HK-2 (cell line): ENCODE data around the gene SND1.

ENCODE experiments used
- DNase-seq: peaks from one replicate; pipeline ENCODE4 v3.0.0-alpha.2; 2018; ENCODE audit not compliant: unreplicated experiment

SND1 gene

DNA sequence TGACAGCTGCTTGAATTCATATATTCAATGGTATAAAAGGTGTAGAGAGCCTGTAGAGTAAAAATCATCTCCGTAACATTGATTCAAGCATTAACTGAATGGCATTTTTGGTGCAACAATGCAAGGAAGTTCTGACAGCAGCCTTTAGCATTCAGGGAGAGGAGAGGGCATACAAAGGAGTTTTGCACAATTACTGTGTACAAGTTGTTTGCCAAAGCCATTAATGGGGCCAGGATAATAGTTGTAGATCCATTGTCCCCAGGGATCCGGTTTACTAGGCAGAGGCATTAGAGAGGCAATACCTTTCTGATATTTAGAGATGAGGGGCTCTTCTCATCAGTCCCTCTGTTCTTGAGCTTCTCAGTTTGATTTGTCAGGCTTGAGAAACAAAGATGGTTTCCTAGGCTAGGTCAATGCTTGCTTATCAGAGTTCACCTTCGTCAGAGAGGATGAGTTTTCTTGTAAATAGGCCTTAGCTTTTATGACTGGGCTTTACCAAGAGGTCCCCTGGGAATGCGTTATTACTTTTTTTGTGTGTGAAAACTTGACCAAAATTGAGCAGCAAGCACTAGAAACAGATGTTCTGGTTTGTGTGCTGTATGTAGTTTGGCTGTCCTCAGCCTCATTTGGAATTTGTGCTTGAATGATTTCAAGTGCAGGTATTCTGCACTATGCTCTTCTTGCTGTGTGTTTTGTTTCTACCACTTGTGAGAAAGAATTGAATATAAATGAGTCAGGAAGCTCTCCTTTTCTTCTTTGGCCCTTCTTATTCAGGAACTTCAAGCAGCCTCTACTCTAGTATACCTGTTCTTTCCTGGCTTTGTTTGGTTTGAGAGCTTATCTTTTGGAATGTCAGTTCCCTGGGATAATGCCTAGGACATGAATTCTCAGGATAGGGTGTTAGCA lies 32.0 kb downstream of the SND1 start:
- no peak for DNase-seq

DNA sequence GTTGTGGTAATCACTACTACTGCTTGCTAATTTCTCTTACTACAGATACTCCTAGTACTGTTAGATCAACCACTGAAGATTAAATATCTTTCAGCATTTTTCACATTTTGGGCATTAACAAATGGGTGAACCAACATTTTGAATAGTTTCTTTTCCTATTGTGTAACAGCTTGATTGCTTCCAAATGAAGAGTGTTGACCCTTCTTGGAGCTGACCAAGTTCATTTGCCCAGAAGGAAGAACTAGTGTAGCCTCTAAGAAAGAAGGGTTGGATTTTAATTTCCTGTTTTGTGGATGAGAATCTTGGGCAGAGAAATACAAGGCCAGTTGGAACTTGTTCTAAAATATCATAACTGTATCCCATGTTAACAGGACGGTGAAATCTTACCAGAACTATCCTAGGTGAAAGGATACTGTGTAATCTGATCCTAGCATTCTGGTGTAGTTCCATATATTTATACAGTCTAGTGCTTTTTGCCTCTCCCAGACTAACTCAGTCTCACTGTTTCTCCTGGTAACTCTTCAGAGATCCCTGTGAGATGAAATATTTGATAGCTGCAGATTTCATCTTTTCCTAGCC lies 37.3 kb downstream of the SND1 start:
- DNase-seq = no peak

DNA sequence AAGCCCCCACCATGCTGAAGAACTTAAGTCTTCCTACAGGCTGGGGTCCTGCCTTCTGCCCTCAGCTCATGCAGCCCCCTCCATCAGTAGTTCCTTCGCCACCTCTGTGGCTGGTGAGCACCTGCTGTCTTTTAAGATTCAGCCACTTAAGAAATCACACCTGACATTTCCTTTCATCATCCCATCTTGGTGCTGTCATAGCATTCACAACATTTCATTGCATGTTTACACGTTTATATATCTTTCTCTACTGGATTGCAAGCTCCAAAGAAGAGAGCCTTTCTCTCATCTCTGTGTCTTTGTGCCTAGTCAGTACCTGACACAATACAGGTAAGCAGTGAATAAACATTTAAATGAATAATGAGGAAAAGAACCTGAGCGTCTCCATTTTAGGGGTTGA lies 38.3 kb downstream of the SND1 start:
- DNase-seq = no peak

DNA sequence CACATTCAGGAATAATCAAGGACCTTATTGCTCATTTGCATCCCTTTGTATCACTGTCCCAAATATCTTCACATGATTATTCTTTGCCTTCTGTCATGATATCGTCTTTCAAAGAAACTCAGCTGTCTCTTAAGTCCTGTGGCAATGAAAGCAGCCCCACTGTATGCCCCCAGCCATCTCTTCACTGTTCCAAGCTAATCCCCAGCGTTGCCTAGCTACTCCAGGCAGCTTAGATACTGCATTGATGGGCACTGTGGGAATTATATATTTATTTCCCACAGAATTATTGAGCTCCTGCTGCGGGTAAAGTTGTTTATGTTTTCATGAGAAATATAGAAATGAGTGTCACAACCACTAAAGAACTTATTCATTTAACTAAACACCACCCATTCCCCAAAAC lies 38.8 kb downstream of the SND1 start:
- no peak for DNase-seq

DNA sequence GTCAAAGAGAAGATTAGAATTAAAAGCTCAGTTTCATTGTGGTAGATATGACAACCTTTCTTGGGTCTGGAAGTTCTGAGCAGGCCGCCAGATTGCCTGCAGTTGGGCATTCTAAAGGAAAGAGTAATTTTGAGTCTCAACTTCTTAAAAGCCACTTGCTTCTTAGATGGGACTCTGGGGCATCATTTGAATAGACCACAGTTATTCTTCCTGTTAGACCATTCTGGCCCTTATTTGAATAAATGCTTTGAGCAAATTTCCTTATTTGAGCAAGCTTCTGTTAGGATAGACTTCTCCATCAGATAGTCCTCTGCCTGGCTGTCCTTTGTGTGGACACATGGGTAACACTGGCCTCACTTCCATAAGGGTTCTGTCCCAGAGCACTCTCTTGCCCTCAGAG lies 40.2 kb downstream of the SND1 start:
- no peak for DNase-seq

DNA sequence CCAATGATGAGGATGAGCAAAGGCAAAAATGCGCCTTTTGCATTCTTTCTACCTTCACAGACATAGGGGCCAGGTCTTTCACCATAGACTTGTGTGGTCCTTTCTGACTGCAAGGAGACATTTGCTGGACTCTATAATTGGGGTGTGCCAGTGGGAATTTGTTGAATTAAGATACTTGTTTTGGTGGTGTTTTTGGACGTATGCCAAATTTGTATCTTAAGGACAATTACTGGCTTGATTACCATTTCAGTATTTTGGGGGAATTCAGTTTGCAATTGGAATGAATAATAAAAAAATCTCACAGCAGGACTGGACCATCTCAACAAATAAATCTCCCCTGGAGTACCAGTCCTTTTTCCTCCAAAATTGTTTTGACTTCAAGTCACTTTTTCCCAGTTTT lies 47.9 kb downstream of the SND1 start:
- no peak for DNase-seq

DNA sequence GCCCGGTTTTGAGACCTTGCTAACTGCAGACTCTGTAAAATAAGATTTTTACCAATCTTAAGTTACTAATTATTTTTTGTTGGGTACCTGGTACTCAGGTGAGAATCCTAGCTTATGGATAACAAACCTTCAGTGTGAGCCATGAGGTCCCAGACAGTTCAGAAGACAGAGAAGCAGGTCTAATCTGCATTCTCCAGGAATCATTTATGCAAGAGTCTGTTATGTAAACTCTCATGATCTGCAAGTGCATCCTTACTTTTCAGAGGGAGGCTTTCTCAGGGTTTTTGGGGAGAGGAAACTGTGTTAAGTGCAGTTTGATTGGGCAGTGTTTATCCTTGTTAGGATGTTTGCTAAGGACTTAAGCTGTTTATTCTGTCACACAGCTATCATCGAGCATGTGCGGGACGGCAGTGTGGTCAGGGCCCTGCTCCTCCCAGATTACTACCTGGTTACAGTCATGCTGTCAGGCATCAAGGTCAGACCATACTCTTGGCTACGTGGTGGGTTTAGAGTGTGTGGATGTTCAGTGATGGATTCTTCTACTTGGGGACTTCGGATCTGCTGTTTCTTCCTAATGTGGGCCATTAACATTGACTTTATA lies 50.2 kb downstream of the SND1 start:
- no peak for DNase-seq

DNA sequence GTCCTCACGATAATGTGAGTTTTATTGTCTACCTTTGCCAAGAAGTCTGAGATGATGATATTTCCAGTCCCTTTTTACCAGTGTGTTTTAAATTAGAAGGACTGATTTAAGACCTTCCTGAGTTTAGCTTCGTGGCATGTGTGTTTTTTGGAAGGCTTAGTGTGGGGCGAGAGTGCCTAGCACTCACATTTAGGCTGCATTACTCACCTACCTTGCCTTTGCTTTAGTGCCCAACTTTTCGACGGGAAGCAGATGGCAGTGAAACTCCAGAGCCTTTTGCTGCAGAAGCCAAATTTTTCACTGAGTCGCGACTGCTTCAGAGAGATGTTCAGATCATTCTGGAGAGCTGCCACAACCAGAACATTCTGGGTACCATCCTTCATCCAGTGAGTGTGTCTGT lies 50.9 kb downstream of the SND1 start:
- DNase-seq = no peak

DNA sequence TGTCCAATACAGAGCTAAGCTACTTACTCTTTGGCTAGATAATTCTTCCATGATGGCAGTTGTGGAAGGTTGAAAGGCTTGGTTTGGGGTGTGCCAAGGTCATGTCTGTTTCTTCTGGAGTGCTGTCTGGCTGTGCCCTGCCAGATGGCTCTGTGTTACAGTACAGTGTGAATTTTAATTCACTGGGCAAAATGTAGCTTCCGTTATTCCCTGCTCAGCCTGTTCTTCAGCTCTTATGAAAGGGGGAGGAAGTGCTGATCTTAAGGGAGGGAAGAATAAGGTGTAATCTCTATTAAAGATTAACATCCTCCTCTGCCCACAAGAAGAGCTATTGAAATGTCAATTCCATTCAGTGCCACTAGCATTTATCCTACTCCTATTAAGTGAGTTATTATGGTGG lies 52.2 kb downstream of the SND1 start:
- DNase-seq = no peak

DNA sequence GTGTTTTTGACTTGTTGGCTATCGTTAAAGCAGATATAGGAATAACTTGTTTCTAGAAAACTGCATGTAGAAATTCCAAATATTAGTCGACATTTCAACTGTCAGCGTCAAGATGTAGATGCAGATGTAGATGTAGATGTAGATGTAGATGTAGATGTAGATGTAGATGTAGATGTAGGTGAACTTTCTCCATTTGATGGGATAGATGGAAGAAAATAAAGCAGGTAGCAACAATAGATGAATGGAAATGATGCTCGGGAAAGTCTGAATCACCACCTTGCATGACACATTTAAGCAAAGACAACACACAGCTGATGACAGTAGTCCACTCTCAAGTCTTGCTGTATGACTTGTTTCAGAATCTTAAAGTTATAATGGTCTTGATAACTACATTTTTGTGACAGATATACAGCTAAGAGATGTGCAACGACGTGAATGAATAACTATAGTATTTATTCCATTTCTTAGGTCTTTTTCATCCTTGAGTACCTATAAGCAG lies 53.5 kb downstream of the SND1 start:
- DNase-seq = no peak

DNA sequence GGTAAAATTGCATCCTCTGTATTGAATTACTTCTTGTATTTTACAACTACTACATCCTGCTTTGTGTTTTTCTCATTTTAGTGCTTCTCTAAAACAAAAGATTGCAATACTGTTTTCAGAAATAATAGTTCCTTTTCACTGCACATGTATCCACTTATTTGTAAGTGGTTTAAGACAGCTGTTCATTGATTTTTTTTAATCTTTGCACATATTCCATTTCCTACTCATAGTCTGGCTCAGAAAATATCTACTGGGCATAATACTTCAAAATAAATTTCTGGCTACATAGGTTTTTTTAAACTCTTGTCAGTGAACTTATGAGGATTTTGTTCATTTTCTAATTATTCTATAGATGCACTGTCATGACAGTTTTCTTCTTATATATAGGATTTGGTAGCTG lies 54.8 kb downstream of the SND1 start:
- DNase-seq = no peak

DNA sequence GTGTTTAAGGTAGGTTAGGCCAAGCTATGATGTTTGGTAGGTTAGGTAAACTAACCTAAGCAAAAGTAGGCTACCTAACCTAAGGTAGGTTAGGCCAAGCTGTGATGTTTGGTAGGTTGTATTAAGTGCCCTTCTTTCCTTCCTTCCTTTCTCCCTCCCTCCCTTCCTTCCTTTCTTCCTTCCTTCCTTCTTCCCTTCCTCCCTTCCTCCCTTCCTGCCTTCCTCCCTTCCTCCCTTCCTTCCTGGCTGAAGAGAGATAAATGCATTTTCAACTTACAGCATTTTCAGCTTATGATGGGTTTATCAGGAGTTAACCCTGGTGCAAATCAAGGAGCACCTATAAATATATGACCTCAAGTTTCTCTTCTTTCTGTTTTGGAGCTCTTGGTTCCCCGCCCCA lies 56.2 kb downstream of the SND1 start:
- no peak for DNase-seq

DNA sequence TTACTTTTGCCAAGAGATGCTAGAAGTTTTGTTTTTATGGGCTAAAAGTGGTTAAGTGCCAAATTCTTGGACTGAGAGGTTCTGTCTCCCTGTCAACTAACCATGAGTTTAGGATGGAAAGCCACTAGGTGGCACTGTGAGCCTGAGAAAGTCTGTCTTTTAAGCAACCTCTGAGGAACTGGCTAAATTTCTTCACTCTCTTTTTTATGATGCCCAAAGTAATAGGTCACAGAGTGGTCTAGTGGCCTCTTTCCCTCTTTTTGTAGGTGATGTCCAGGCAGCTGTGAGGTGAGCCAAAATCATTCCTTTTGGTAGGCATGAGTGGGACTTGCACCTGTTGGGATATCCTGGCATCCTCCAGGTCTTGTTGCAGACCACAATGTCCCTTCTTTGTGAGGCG lies 56.8 kb downstream of the SND1 start:
- DNase-seq = peak; percentile 49

DNA sequence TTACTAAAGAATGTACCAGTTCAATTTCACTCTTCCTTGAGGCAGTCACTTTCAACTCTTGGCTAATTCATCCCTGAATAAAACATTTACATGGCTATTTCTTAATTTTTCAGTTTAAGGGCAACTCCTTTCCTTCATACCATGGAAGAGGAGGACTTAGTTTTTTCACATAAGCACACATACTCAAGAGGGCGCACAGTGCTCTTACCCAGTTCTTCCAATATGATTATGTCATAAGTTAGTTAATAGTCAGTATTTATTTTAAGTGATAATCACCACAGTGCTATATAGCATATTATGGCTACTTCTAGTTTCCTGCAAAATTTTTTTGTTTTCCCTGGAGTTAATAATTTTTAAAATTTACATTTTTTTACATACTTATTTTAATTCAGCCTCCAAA lies 58.6 kb downstream of the SND1 start:
- no peak for DNase-seq

DNA sequence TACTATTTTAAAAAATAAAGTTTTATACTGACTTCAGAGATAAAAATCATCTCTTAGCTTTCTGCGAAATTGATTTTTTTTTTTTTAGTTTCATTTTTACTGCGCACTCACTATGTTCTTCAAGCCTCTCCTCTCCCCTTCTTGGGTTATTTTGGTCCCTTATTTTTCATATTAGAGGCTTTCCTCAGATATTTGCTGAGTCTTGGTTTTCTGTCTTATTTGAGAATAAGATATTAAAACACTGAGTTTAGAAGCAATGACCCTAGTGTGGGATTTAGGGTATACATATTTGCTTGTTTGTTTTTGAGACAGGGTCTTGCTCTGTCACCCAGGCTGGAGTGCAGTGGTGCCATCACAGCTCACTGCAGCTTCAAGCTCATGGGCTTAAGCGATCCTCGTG lies 59.9 kb downstream of the SND1 start:
- no peak for DNase-seq

DNA sequence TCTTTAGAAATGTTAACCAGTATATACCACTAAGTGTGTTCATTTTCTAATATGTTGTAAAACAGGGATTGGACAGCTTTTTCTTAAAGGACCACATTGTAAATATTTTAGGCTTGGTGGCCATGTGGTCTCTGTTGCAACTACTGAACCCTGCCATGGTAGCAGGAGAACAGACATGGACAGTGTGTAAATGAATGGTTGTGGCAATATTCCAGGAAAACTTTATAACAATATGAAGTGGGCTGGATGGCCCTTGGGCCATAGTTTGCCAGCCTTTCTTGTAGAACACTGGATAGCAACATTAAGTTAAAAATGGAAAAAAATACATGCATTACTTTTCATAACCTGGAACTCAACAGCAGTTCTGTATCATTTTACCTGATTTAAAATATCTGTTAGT lies 61.0 kb downstream of the SND1 start:
- no peak for DNase-seq

DNA sequence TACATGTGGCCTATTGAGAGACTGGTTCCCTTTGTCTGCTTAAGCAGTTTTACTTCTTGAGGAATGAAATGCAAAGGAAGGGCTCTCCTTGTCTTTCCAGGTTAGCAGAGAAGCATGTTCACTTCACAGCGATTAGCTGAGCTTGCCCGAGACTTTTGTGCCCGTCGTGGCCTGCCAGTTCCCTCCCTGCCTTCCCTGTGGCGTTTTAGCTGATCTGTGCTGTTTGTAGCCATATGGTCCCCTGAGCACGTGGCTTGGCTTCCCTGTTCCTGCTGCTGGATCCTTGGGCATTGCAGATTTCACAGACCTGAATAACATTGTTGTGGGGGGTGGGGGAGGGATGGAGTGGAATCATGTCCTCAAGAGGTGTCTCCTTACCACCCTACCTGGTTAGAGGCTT lies 61.8 kb downstream of the SND1 start:
- no peak for DNase-seq

DNA sequence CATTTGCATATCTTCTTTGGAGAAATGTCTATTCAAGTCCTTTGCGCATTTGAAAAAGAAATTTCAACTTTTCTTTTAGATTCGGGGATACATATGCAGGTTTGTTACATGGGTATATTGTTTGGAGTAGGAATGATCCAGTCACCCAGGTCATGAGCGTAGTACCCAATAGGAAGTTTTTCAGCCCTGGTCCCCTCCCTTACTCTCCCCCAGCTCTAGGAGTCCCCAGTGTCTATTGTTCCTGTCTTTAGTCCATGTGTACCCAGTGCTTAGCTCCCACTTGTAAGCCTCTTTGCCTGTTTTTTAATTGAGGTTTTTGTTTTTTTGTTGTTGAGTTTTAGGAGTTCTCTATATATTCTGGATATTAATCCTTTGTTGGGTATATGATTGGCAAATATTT lies 63.3 kb downstream of the SND1 start:
- no peak for DNase-seq

DNA sequence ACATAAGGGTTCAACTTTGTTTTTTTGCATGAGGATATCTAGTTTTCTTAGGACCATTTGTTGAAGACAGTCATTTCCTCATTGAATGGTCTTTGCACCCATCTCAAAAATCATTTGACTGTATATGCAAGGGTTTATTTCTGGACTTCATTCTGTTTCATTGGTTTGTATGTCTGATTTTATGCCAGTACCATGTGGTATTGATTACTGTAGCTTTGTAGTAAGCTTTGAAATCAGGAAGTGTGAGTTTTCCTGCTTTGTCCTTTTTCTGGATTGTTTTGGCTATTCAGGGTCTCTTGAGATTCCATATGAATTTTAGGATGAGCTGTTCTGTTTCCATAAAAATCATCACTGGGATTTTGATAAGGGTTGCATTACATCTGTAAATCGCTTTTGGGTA lies 63.9 kb downstream of the SND1 start:
- DNase-seq = no peak

DNA sequence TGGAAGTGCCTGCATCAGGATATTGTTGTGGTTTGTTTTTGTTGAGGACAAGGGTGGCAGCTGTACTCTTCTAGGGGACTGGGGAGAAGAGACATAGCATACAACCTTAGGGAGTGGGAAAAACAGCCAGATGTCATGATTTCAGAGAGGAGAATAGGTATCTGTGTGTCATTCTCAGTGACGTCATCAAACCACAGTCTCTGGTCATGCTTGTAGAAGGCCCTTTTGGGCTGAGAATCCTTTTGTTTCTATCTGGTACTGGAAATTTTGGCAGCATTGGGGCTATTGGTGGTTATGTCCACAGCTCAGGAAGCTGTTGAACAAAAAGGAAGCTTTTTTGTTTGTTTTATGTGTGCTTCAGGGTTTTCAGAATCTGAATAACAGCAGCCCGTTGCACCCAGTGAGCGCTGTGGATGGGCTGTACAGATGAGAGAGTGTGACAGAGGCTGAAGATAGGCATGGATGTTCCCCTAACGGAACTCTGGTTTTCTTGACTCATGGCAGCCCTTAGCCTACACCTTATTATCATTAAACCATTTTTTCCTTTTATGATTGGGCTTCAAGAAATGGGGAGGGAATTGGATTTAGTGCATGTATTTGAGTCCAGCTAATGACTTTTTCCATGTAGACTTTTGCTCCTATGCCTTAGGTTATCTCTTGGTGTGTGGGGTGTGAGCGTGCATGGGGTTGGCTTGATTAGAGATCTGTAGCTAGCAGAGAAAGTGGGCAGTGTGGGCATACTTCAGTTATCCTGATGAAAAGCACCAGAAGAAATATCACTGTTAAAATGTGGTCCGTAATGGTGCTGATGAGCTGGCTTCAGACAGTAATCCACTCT lies 65.7 kb downstream of the SND1 start:
- no peak for DNase-seq

DNA sequence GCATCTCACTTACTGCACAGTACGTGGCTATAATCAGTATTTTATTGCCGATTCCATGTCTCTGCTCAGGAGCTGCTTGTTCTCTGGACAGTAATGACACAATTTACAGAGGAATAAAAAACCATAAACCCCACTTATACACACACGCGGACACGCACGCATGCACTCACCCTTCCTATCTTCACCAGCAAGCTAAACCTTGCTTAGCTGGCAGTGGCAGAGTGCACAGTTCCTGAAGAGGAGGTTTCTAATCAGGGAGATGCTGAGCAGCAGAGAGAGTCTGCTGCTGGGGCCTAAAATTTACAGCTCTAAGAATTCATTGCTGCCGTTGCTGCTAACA lies 66.3 kb downstream of the SND1 start:
- DNase-seq = no peak

DNA sequence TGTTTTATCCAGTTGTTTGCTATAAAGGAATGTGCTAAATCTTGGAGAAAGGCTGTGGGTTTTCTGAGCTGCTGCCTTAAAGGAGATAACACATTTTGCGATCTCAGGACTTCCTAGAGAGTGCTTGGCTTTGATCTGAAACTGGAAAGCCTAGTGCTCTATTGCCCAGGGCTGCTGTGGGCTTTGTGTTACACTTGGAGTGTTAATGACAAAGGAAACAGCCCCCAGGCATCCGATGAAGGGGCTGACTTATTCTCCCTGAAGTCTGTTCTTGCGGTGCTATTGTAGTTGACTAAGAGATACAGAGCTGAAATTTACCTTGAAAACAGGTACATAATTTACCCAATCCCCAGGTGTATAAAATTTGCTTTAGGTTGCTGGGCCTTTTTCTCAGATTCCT lies 74.5 kb downstream of the SND1 start:
- DNase-seq = no peak
